ENCODE measurements around the gene DDI2.

- no peak for TF ChIP-seq CTCF (IDR thresholded peaks at IDR 0.05)
- TF ChIP-seq POLR2A (IDR thresholded peaks at IDR 0.05), result no peak
Measured at GRCh38 chr1:15718199-15718601, 100.9 kb downstream of the DDI2 start.

Measured in uterus (tissue), 2 donors.